Effector CD4-positive, alpha-beta T cell (primary cell): ENCODE data around the gene LRRFIP2.

ENCODE experiments used
- DNase-seq: peaks from one replicate; pipeline ENCODE4 v3.0.0-alpha.2; 2020

LRRFIP2 gene

GRCh38 chr3:37114251-37115145 is 59.9 kb downstream of the LRRFIP2 start:
- DNase-seq, result no peak

GRCh38 chr3:37112987-37113386 is 61.4 kb downstream of the LRRFIP2 start:
- no peak for DNase-seq

- no peak for DNase-seq
Measured at GRCh38 chr3:37111199-37111598, 63.2 kb downstream of the LRRFIP2 start.

GRCh38 chr3:37107846-37108245 is 66.5 kb downstream of the LRRFIP2 start:
- DNase-seq, result no peak

- no peak for DNase-seq
Measured at GRCh38 chr3:37103103-37103808, 71.1 kb downstream of the LRRFIP2 start.

- no peak for DNase-seq
Measured at GRCh38 chr3:37100411-37100810, 74.0 kb downstream of the LRRFIP2 start.

- DNase-seq, result no peak
Measured at GRCh38 chr3:37099469-37099868, 74.9 kb downstream of the LRRFIP2 start.

GRCh38 chr3:37098884-37099283 is 75.5 kb downstream of the LRRFIP2 start:
- DNase-seq, result no peak

- DNase-seq, result no peak
Measured at GRCh38 chr3:37097776-37098175, 76.6 kb downstream of the LRRFIP2 start.

- DNase-seq, result no peak
Measured at GRCh38 chr3:37096975-37097374, 77.4 kb downstream of the LRRFIP2 start.

GRCh38 chr3:37096288-37096687 is 78.1 kb downstream of the LRRFIP2 start:
- DNase-seq, result no peak

- no peak for DNase-seq
Measured at GRCh38 chr3:37094636-37095035, 79.7 kb downstream of the LRRFIP2 start.

- no peak for DNase-seq
Measured at GRCh38 chr3:37093481-37093880, 80.9 kb downstream of the LRRFIP2 start.

GRCh38 chr3:37092484-37092883 is 81.9 kb downstream of the LRRFIP2 start:
- DNase-seq, result no peak

GRCh38 chr3:37087870-37088269 is 86.5 kb downstream of the LRRFIP2 start:
- no peak for DNase-seq

- no peak for DNase-seq
Measured at GRCh38 chr3:37086918-37087317, 87.5 kb downstream of the LRRFIP2 start.

GRCh38 chr3:37082317-37082716 is 92.1 kb downstream of the LRRFIP2 start:
- DNase-seq, result no peak

GRCh38 chr3:37075955-37076354 is 98.4 kb downstream of the LRRFIP2 start:
- no peak for DNase-seq

- no peak for DNase-seq
Measured at GRCh38 chr3:37074178-37074577, 100.2 kb downstream of the LRRFIP2 start.

- DNase-seq, result no peak
Measured at GRCh38 chr3:37072892-37073291, 101.5 kb downstream of the LRRFIP2 start.

- no peak for DNase-seq
Measured at GRCh38 chr3:37071921-37072320, 102.5 kb downstream of the LRRFIP2 start.

- DNase-seq, result no peak
Measured at GRCh38 chr3:37068031-37068430, 106.4 kb downstream of the LRRFIP2 start.

GRCh38 chr3:37067577-37067976 is 106.8 kb downstream of the LRRFIP2 start:
- no peak for DNase-seq

GRCh38 chr3:37064747-37065146 is 109.6 kb downstream of the LRRFIP2 start:
- no peak for DNase-seq
